Epithelial cell of esophagus (primary cell): Measurements from ENCODE around the gene IKZF5.

ENCODE experiments used
- DNase-seq: peaks from one replicate; pipeline ENCODE4 v3.0.0; 2010; ENCODE audit warnings: low read depth
- H3K4me3 ChIP-seq: 2 replicates; pipeline ENCODE4 v1.5.1; 2011; ENCODE audit warnings: mild to moderate bottlenecking, low read length, control low read depth
- TF ChIP-seq, protein P1 (sequence below): IDR thresholded peaks from 2 replicates; pipeline ENCODE4 v1.5.1; 2011; ENCODE audit warnings: low read depth, mild to moderate bottlenecking, low read length, control low read depth, inconsistent platforms; ENCODE audit not compliant: insufficient read depth; ENCODE audit errors: missing control alignments

IKZF5 gene

GRCh38 chr10:123016228-123016627, 7.6 kb upstream of the IKZF5 start:
- TF ChIP-seq, protein P1, sequence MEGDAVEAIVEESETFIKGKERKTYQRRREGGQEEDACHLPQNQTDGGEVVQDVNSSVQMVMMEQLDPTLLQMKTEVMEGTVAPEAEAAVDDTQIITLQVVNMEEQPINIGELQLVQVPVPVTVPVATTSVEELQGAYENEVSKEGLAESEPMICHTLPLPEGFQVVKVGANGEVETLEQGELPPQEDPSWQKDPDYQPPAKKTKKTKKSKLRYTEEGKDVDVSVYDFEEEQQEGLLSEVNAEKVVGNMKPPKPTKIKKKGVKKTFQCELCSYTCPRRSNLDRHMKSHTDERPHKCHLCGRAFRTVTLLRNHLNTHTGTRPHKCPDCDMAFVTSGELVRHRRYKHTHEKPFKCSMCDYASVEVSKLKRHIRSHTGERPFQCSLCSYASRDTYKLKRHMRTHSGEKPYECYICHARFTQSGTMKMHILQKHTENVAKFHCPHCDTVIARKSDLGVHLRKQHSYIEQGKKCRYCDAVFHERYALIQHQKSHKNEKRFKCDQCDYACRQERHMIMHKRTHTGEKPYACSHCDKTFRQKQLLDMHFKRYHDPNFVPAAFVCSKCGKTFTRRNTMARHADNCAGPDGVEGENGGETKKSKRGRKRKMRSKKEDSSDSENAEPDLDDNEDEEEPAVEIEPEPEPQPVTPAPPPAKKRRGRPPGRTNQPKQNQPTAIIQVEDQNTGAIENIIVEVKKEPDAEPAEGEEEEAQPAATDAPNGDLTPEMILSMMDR: no peak
- DNase-seq: no peak
- H3K4me3 ChIP-seq: no peak overlapping the region

DNA sequence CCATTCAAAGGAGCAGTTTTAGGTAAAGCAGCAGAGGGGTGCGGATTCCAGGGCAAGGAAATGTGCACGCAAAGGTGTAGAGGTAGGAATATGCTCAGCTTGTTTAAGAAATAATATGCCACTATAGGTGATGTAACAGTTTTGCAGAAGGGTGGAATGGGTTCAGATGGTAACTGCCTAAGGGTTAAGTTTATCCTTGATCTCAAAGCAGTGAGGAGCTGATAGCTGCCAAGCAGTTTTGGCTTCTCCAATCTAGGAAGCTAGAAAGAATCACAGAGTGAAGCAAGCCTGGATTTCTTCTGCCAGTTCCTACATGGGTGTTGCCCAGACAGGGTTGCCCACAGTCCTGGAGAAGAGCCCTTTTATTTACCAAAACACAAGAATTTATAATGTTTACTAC, 6.2 kb upstream of the IKZF5 start:
- TF ChIP-seq, protein P1: no peak
- no peak overlapping the region for H3K4me3 ChIP-seq
- DNase-seq: no peak

GRCh38 chr10:123013456-123014419, 5.1 kb upstream of the IKZF5 start:
- TF ChIP-seq, protein P1: no peak
- peak; percentile 78 for DNase-seq

GRCh38 chr10:123011987-123012386, 3.4 kb upstream of the IKZF5 start:
- DNase-seq: no peak
- no peak overlapping the region for H3K4me3 ChIP-seq
- TF ChIP-seq, protein P1: no peak

More at GRCh38 chr10:123013456-123014419, 5.1 kb upstream of the IKZF5 start:
- H3K4me3 ChIP-seq: no peak overlapping the region

- TF ChIP-seq, protein P1: no peak
- no peak for DNase-seq
Observed at GRCh38 chr10:123009105-123009820, 668 bp upstream of the IKZF5 start.

GRCh38 chr10:123007558-123008354, 839 bp downstream of the IKZF5 start:
- TF ChIP-seq, protein P1: no peak
- H3K4me3 ChIP-seq: peak overlapping the region; percentile 93
- peak; percentile 83 for DNase-seq

More at GRCh38 chr10:123009105-123009820, 668 bp upstream of the IKZF5 start:
- H3K4me3 ChIP-seq: peak overlapping the region; percentile 93
